ENCODE results near the gene SCAPER.

Gene SCAPER

GRCh38 chr15:76337696-76338485, 567.2 kb downstream of the SCAPER start:
- no peak for DNase-seq (ENCODE audit: low spot score)

- no peak for DNase-seq (ENCODE audit: low spot score)
Observed at GRCh38 chr15:76337059-76337695, 568.0 kb downstream of the SCAPER start.

- DNase-seq (ENCODE audit: low spot score) = peak; percentile 90
Observed at GRCh38 chr15:76336254-76337058, 568.7 kb downstream of the SCAPER start, which contains the start of gene ISL2. Gene ISL2, plus strand, starts transcription at chr15:76336773. Its CDS starts 111 bp downstream, at chr15:76336884.

- no peak for DNase-seq (ENCODE audit: low spot score)
Observed at GRCh38 chr15:76335307-76336253, 569.6 kb downstream of the SCAPER start.

- DNase-seq (ENCODE audit: low spot score) = no peak
Observed at GRCh38 chr15:76334438-76335306, 570.5 kb downstream of the SCAPER start.

- no peak for DNase-seq (ENCODE audit: low spot score)
Observed at GRCh38 chr15:76333720-76334437, 571.3 kb downstream of the SCAPER start.

- no peak for DNase-seq (ENCODE audit: low spot score)
Observed at GRCh38 chr15:76333309-76333708, 571.8 kb downstream of the SCAPER start.

- DNase-seq (ENCODE audit: low spot score) = no peak
Observed at GRCh38 chr15:76332796-76333195, 572.3 kb downstream of the SCAPER start.

- DNase-seq (ENCODE audit: low spot score) = peak; percentile 81
Observed at GRCh38 chr15:76330080-76330680, 575.0 kb downstream of the SCAPER start.

GRCh38 chr15:76328958-76329357, 576.2 kb downstream of the SCAPER start:
- DNase-seq (ENCODE audit: low spot score) = no peak

- DNase-seq (ENCODE audit: low spot score) = no peak
Observed at GRCh38 chr15:76328106-76328696, 576.9 kb downstream of the SCAPER start.

- DNase-seq (ENCODE audit: low spot score) = no peak
Observed at GRCh38 chr15:76327191-76328105, 577.7 kb downstream of the SCAPER start.

- DNase-seq (ENCODE audit: low spot score) = no peak
Observed at GRCh38 chr15:76325704-76326103, 579.4 kb downstream of the SCAPER start.

- DNase-seq (ENCODE audit: low spot score) = no peak
Observed at GRCh38 chr15:76324066-76324465, 581.1 kb downstream of the SCAPER start.

- DNase-seq (ENCODE audit: low spot score) = no peak
Observed at GRCh38 chr15:76321602-76322001, 583.5 kb downstream of the SCAPER start.

GRCh38 chr15:76321171-76321570, 584.0 kb downstream of the SCAPER start:
- no peak for DNase-seq (ENCODE audit: low spot score)

GRCh38 chr15:76320012-76320411, 585.1 kb downstream of the SCAPER start:
- DNase-seq (ENCODE audit: low spot score) = no peak

GRCh38 chr15:76313731-76314130, 591.4 kb downstream of the SCAPER start:
- no peak for DNase-seq (ENCODE audit: low spot score)

Measured in AG08396 (cell line).